Measurements from ENCODE around the gene AFTPH.
A peak's percentile ranks its signal among the peaks of the same experiment; 100 is the strongest.

The AFTPH gene

GRCh38 chr2:64601034-64601754, 77.1 kb downstream of the AFTPH start (continued):
- TF ChIP-seq REST (tag by site-specific recombination; IDR thresholded peaks at IDR 0.05): no peak
- peak; percentile 32; the same call in 1 of the 2 replicates for TF ChIP-seq PRDM10 (tag by site-specific recombination; IDR thresholded peaks at IDR 0.05)
- TF ChIP-seq ZNF132 (tag by site-specific recombination; IDR thresholded peaks at IDR 0.05; ENCODE audit: borderline replicate concordance): no peak
- no peak for TF ChIP-seq ZNF560 (tag by site-specific recombination; IDR thresholded peaks at IDR 0.05; ENCODE audit: borderline replicate concordance)
- peak; percentile 43; the same call in 1 of the 2 replicates for TF ChIP-seq BCL6B (tag by site-specific recombination; IDR thresholded peaks at IDR 0.05)
- no peak for TF ChIP-seq ZNF558 (tag by site-specific recombination; IDR thresholded peaks at IDR 0.05)
- TF ChIP-seq PBX3 (CRISPR knock-in tag; IDR thresholded peaks at IDR 0.05): no peak
- no peak for TF ChIP-seq ZNF621 (tag by site-specific recombination; IDR thresholded peaks at IDR 0.05)

- H3K9me3 ChIP-seq (ENCODE audit: control insufficient read depth, insufficient read depth, low read depth, low read length): no peaks in the 10 kb centered on the region
- POLR2A ChIA-PET: interaction anchor here (0.6 kb wide), 1 partner anchor 148 kb away, joined by 3 read pairs; no protein-coding TSS in a partner anchor
- no peak overlapping the region for H3K4me3 ChIP-seq (ENCODE audit: low read depth, low read length)
- no peaks in the 10 kb centered on the region for H3K36me3 ChIP-seq (ENCODE audit: control insufficient read depth in 2 of 2, insufficient read depth in 1 of 2, low read length in 2 of 2)
- CTCF ChIA-PET: interaction anchor here (0.6 kb wide), 1 partner anchor 971 kb away, joined by 3 read pairs; no protein-coding TSS in a partner anchor
- H3K4me1 ChIP-seq (ENCODE audit: control insufficient read depth, insufficient read depth, low read length): peaks cover 9% of the 10 kb centered on the region
- no peak overlapping the region for H3K27ac ChIP-seq (ENCODE audit: extremely low read depth, low read depth, low read length)
- no peak for TF ChIP-seq ZNF16 (tag by site-specific recombination; IDR thresholded peaks at IDR 0.05; ENCODE audit: low read depth)
- no peak for TF ChIP-seq ZNF155 (tag by site-specific recombination; IDR thresholded peaks at IDR 0.05)
- TF ChIP-seq ZNF280C (tag by site-specific recombination; IDR thresholded peaks at IDR 0.05): no peak
- no peak for TF ChIP-seq SP3 (tag by site-specific recombination; IDR thresholded peaks at IDR 0.05)
- TF ChIP-seq ZNF157 (tag by site-specific recombination; IDR thresholded peaks at IDR 0.05): no peak
- no peak for TF ChIP-seq ZNF571 (tag by site-specific recombination; IDR thresholded peaks at IDR 0.05)
- TF ChIP-seq TSHZ1 (tag by site-specific recombination; IDR thresholded peaks at IDR 0.05; ENCODE audit: borderline replicate concordance): no peak
- no peak for TF ChIP-seq ZBTB44 (tag by site-specific recombination; IDR thresholded peaks at IDR 0.05)
Measured at GRCh38 chr2:64601785-64602391, 77.8 kb downstream of the AFTPH start.
